Tracheal epithelial cell (primary cell): ENCODE results near the gene ZNF710. TPM values are rescaled to one million over a fixed set of nuclear protein-coding genes. Genes with fewer than 3 reads are reported as not detected.

Source experiments
- total RNA-seq: library from RNA; depleted of rRNA; stranded (reverse); fragments of >200 nt; gene quantifications from 2 replicates; pipeline ENCODE4 v1.2.1, GENCODE V29; 2014

The ZNF710 gene
- 9.8 and 22.9 TPM in 2 replicates for total RNA-seq

GRCh38 chr15:90001062-90001682 is at the start of gene ZNF710:
Gene ZNF710, plus strand, starts transcription at chr15:90001324. Its CDS starts 65,814 bp downstream, at chr15:90067138.

GRCh38 chr15:90101969-90102890 is 101.1 kb downstream of the ZNF710 start, which contains the start of gene IDH2:
Gene IDH2, minus strand, starts transcription at chr15:90102468. Its CDS starts 78 bp downstream, at chr15:90102390.

Other genes starting within 250 kb of the ZNF710 start
- 0.48 and 1.3 TPM in 2 replicates for gene MESP2, start 225.0 kb upstream of the ZNF710 start, total RNA-seq
- 0.43 and 8.7 TPM in 2 replicates for gene ANPEP, start 186.5 kb upstream of the ZNF710 start, total RNA-seq
- gene AP3S2, start 107.3 kb upstream of the ZNF710 start, total RNA-seq: 40.7 and 45.6 TPM in 2 replicates
- 8.9 and 10.7 TPM in 2 replicates for gene ARPIN, start 88.4 kb upstream of the ZNF710 start, total RNA-seq
- gene IDH2, start 101.1 kb downstream of the ZNF710 start, total RNA-seq: 46.0 and 76.6 TPM in 2 replicates
- gene SEMA4B, start 200.0 kb downstream of the ZNF710 start, total RNA-seq: 138 and 191 TPM in 2 replicates
- gene CIB1, start 232.6 kb downstream of the ZNF710 start, total RNA-seq: 32.6 and 40.0 TPM in 2 replicates
- gene GDPGP1, start 232.9 kb downstream of the ZNF710 start, total RNA-seq: 1.1 and 5.1 TPM in 2 replicates
- not detected in 2 replicates for gene TTLL13, start 248.2 kb downstream of the ZNF710 start, total RNA-seq